Midbrain (tissue), 1 donor: ENCODE measurements around the gene AQP5.

Source experiments
- DNase-seq: peaks from one replicate; lab custom pipeline; 2025; lab: John Stamatoyannopoulos, UW

Gene AQP5

GRCh38 chr12:49950273-49951251 lies 11.1 kb upstream of the AQP5 start, which contains the start of gene AQP2:
Gene AQP2, plus strand, starts transcription at chr12:49950737. Its CDS starts 94 bp downstream, at chr12:49950831.
- no peak for DNase-seq

DNA sequence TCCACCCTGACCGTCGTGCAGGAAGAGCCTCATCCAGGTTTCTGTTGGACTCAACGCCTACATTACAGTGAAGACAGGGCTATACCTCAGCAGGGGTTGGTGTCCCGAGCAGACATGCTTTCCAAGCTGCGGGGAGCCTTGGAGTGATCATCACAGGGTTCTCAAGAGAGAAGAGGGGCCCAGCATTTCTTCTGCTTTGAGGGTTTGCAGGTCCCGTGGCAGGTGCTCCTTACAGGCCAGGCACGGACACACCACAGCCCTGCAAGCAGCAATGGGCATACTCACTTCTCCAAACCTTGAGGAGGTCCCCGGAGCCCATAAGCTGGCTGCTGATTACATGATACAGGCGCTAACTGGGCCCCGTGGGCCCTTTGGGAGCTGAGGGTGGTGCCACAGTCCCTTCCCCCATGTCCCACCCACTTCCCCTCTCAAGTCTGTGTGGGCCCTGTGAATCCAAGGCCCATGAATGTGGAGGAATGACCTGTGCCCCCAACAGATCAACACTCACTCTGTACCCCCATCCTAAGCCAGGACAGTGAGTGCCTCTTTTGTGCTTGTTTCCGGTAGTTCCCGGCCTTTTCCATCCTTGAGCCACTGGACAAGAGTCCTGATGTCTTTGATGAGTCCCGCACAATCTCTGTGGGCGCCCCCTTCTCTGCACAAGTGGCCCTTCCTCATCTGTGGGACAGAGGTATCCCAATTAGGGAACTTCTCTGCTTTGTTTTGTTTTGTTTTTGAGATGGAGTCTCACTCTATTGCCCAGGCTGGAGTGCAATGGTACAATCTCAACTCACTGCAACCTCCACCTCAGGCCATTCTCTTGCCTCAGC lies 10.0 kb upstream of the AQP5 start:
- no peak for DNase-seq

- DNase-seq: no peak
Observed at GRCh38 chr12:49952391-49953055, 9.1 kb upstream of the AQP5 start.

- no peak for DNase-seq
Observed at GRCh38 chr12:49953151-49953550, 8.5 kb upstream of the AQP5 start.

GRCh38 chr12:49953961-49954846 lies 7.5 kb upstream of the AQP5 start:
- DNase-seq: no peak

GRCh38 chr12:49954863-49955830 lies 6.5 kb upstream of the AQP5 start:
- no peak for DNase-seq

GRCh38 chr12:49955899-49956662 lies 5.6 kb upstream of the AQP5 start:
- DNase-seq: no peak

DNA sequence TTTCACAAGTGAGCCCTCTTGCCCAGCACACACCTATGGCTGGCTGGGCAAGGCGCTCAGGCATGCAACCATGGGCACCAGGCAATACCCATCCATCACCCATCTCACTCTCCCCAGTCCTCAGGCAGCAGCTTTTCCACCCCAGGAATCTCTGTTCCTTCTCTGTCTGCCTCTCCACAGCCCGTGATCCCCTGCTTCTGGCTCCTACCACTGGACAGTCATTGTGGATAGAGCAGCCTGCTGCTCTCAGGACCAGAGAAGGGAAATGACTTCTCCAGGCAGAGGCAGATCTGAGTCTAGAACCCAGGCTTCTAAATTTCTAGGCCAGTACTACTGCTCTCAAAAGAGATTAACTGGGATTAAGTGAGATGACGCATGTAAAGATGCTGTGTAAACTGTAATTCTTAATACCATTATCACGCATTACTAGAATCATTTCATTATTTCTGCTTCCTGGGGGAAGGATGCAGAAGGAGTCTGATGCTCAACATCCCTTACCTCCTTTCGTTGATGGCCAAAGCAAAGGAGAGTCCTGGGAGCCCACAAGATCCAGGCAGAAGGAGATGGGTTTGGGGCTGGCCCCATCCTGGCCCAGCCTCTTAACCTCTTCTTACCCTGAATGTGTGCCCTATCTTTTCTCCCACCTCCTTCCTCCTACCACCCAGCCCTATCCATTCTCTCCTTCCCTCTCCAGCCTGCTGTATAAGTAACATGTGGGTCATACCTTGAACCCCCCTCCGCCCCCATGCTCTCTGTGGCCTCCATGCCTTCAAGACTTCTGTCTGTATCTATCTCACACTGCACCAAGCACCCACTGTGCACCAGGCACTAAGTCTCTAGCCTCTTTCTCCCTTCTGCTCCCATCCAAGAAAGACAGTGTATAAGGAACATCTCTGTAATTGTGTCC lies 4.8 kb upstream of the AQP5 start:
- DNase-seq: no peak

DNA sequence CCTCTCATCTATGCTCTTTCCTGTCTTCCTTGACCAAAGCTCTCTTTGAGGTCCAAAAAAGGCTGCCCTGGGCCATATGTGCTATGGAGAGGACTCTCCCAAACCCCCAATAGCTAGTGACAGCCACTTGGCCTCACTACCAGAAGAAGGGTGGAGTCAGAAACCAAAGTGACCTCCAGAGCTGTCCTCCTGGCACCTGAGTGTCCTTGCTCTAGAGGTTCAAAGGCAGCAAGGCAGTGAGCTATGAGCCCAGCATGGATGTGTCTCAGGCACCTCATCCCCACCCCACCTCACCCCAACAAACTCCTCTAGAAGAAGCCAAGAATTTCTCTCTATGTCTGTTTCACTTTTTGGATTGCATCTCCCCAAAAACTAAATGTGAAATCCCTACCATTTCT lies 4.1 kb upstream of the AQP5 start:
- no peak for DNase-seq

- DNase-seq: no peak
Observed at GRCh38 chr12:49959685-49960473, 1.8 kb upstream of the AQP5 start.

- no peak for DNase-seq
Observed at GRCh38 chr12:49960474-49961110, 1.1 kb upstream of the AQP5 start.

DNA sequence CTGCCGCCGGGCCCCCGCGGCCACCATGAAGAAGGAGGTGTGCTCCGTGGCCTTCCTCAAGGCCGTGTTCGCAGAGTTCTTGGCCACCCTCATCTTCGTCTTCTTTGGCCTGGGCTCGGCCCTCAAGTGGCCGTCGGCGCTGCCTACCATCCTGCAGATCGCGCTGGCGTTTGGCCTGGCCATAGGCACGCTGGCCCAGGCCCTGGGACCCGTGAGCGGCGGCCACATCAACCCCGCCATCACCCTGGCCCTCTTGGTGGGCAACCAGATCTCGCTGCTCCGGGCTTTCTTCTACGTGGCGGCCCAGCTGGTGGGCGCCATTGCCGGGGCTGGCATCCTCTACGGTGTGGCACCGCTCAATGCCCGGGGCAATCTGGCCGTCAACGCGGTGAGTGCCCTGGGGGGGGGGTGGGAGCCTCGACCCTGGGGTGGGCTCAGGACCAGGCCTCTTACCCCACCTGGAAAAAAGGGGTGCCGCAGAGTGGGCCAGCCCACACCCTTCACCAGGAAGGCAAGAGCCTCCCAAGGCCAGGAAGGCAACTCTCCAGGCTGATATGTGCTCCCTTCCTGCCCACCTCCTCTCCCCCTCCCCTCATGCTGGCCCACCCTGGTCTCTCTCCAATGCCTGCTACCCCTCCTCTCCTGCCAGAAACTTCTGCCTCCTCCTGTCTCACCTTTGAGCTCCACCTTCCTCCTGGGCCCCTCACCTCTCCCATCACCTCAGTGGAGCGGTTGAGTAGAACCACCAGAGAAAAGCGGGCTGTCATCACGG lies 507 bp downstream of the AQP5 start:
- DNase-seq: no peak

DNA sequence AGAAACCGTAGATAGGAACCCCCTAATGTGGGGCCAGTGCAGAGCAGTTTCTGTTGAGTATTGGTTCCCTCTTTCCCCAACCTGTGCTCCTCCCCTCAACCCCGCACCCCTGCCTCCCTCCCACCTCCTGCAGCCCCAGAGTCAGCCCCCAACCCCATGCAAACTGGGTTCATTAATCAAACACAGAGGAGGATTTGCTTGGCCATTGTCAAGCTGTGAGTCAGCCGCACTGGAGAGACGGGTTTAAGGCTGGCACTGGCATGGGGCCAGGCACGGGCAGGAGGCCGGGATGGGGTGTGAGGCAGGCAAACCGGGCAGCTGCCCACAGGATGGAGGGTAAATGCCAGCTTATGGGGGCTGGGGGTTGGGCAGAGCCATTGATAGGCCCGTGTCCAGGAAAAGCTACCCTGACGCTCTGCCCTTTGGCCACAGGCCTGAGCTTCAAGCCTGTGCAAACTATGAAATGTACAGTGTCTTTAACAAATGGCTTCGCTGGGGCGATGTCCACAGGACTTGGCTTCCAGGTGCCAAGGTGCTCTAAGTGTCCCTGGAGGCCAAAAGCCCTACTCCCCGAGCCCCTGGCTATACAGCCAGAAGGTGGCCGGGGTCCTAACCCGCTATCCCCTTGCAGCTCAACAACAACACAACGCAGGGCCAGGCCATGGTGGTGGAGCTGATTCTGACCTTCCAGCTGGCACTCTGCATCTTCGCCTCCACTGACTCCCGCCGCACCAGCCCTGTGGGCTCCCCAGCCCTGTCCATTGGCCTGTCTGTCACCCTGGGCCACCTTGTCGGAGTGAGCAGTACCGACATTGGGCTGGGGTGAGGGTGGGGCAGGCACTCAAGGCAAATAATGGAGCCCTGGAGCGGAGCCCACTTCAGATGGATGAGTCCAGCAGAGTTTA lies 1.4 kb downstream of the AQP5 start:
- DNase-seq: no peak

GRCh38 chr12:49963976-49964815 lies 2.5 kb downstream of the AQP5 start:
- no peak for DNase-seq
